ENCODE measurements around the gene COPS3.

- TF ChIP-seq, protein P1, sequence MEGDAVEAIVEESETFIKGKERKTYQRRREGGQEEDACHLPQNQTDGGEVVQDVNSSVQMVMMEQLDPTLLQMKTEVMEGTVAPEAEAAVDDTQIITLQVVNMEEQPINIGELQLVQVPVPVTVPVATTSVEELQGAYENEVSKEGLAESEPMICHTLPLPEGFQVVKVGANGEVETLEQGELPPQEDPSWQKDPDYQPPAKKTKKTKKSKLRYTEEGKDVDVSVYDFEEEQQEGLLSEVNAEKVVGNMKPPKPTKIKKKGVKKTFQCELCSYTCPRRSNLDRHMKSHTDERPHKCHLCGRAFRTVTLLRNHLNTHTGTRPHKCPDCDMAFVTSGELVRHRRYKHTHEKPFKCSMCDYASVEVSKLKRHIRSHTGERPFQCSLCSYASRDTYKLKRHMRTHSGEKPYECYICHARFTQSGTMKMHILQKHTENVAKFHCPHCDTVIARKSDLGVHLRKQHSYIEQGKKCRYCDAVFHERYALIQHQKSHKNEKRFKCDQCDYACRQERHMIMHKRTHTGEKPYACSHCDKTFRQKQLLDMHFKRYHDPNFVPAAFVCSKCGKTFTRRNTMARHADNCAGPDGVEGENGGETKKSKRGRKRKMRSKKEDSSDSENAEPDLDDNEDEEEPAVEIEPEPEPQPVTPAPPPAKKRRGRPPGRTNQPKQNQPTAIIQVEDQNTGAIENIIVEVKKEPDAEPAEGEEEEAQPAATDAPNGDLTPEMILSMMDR (IDR thresholded peaks at IDR 0.05), result no peak
- no peak for TF ChIP-seq POLR2A (IDR thresholded peaks at IDR 0.05)
These were observed 80.2 kb downstream of the COPS3 start for GRCh38 chr17:17200831-17201230.
